HT1080 (cell line): Measurements from ENCODE around the gene COPS8. TPM values are rescaled to one million over a fixed set of nuclear protein-coding genes. Genes with fewer than 3 reads are reported as not detected.

ENCODE experiments used
- DNase-seq: peaks from one replicate; pipeline ENCODE4 v3.0.0-alpha.2; 2015; ENCODE audit warnings: low read depth
- total RNA-seq: library from RNA; depleted of rRNA; stranded (reverse); fragments of >200 nt; shearing (Covaris generic); gene quantifications from 2 replicates; pipeline ENCODE4 v1.2.3, GENCODE V29; 2014

Gene COPS8
- total RNA-seq, 1 experiment from 2014 or later, result 183 TPM

GRCh38 chr2:237064203-237065070 is 21.3 kb upstream of the COPS8 start:
- no peak for DNase-seq

- DNase-seq, result no peak
Observed at GRCh38 chr2:237065071-237065377, 20.7 kb upstream of the COPS8 start.

- no peak for DNase-seq
Observed at GRCh38 chr2:237066396-237066795, 19.3 kb upstream of the COPS8 start.

GRCh38 chr2:237068005-237068576 is 17.6 kb upstream of the COPS8 start:
- no peak for DNase-seq

GRCh38 chr2:237072067-237072931 is 13.4 kb upstream of the COPS8 start:
- peak; percentile 60 for DNase-seq

GRCh38 chr2:237073552-237073951 is 12.1 kb upstream of the COPS8 start:
- peak; percentile 58 for DNase-seq

GRCh38 chr2:237074211-237074993 is 11.3 kb upstream of the COPS8 start:
- DNase-seq, result no peak

GRCh38 chr2:237075749-237076599 is 9.7 kb upstream of the COPS8 start:
- DNase-seq, result peak; percentile 32

- DNase-seq, result peak; percentile 70
Observed at GRCh38 chr2:237081596-237081995, 4.1 kb upstream of the COPS8 start.

GRCh38 chr2:237083026-237083425 is 2.7 kb upstream of the COPS8 start:
- DNase-seq, result no peak

GRCh38 chr2:237084444-237084843 is 1.2 kb upstream of the COPS8 start:
- DNase-seq, result no peak

GRCh38 chr2:237090906-237091305 is 5.2 kb downstream of the COPS8 start:
- DNase-seq, result no peak

- DNase-seq, result no peak
Observed at GRCh38 chr2:237091779-237092436, 6.2 kb downstream of the COPS8 start.

GRCh38 chr2:237092506-237092905 is 6.8 kb downstream of the COPS8 start:
- DNase-seq, result no peak

- DNase-seq, result peak; percentile 20
Observed at GRCh38 chr2:237092920-237093781, 7.5 kb downstream of the COPS8 start.

- DNase-seq, result no peak
Observed at GRCh38 chr2:237096201-237096600, 10.5 kb downstream of the COPS8 start.

- DNase-seq, result no peak
Observed at GRCh38 chr2:237096911-237097310, 11.2 kb downstream of the COPS8 start.

GRCh38 chr2:237097326-237097910 is 11.7 kb downstream of the COPS8 start:
- no peak for DNase-seq
